WTC11 (cell line): Measurements from ENCODE around the gene RAP2A.

Source experiments
- CREB1 ChIP-seq: sonication (generic); formaldehyde crosslinking; IDR thresholded peaks from 2 replicates; pipeline ENCODE4 v1.8.0; 2023; ENCODE audit warnings: mild to moderate bottlenecking, missing genetic modification reagents
- CTCF ChIP-seq: fragments of 200-600 bp; IDR thresholded peaks from 2 replicates; pipeline ENCODE4 v1.8.0; 2022; ENCODE audit warnings: antibody characterized with exemption
- KAT7 ChIP-seq: sonication (generic); formaldehyde crosslinking; IDR thresholded peaks from 2 replicates; pipeline ENCODE4 v1.8.1; 2023; ENCODE audit warnings: missing genetic modification reagents, mild to moderate bottlenecking, borderline replicate concordance
- NR2C2 ChIP-seq: sonication (generic); formaldehyde crosslinking; IDR thresholded peaks from 2 replicates; pipeline ENCODE4 v1.8.0; 2022; ENCODE audit warnings: mild to moderate bottlenecking, missing genetic modification reagents
- PRRX2 ChIP-seq: fragments of 250-450 bp; sonication (Bioruptor Pico); IDR thresholded peaks from 2 replicates; pipeline ENCODE4 v1.8.0; 2021; ENCODE audit warnings: mild to moderate bottlenecking

GRCh38 chr13:97448503-97449251 is 14.7 kb downstream of the RAP2A start:
- TF ChIP-seq CTCF (no peak), CREB1 (CRISPR knock-in tag) (no peak), NR2C2 (CRISPR knock-in tag) (no peak), PRRX2 (CRISPR knock-in tag) (no peak), KAT7 (CRISPR knock-in tag) (no peak)
